A549 (cell line): ENCODE measurements around the gene KIAA1671. TPM values are rescaled to one million over a fixed set of nuclear protein-coding genes. Genes with fewer than 3 reads are reported as not detected.
A peak's percentile ranks its signal among the peaks of the same experiment; 100 is the strongest.

Experiments used
- ATAC-seq, 2 experiments: fragments of 200-7000 bp in 1 of 2; fragments of >200 bp in 1 of 2; cut with Nextera tagmentation in 1 of 2; cut with Tn5 transposase in 1 of 2; 3 replicates each; pipeline versions ENCODE4 v1.8.0 to v1.9.1; 2018 to 2020; ENCODE audit warnings: mild to moderate bottlenecking in 1 of 2, moderate library complexity in 1 of 2
- CTCF ChIA-PET: fragments of 300-600 bp; sonication (Branson Sonifier 250); formaldehyde crosslinking; extraction: SDS; loops from one replicate; lab custom pipeline; 2021; ENCODE audit warnings: antibody characterized with exemption, inconsistent platforms; lab: Yijun Ruan, JAX
- POLR2A ChIA-PET: fragments of 350-600 bp; formaldehyde crosslinking; extraction: SDS; loops from one replicate; lab custom pipeline; 2021; ENCODE audit warnings: antibody characterized with exemption, inconsistent platforms; lab: Yijun Ruan, JAX
- DNase-seq, 2 experiments: peaks; one replicate each; pipeline versions ENCODE4 v3.0.0 to v3.0.0-alpha.2; 2011 to 2016; ENCODE audit warnings: low read depth in 1 of 2, low spot score in 1 of 2
- FAIRE-seq: peaks from 2 replicates; lab custom pipeline; 2011; peaks lifted over from hg19 to GRCh38; lab: Jason Lieb, UNC
- H3K27ac ChIP-seq, 2 experiments: fragments of >200 bp; sonication (Bioruptor Twin); formaldehyde crosslinking; 3 replicates each; pipeline ENCODE4 v1.5.1; 2016 to 2017
- H3K4me1 ChIP-seq: fragments of >200 bp; sonication (Bioruptor Twin); formaldehyde crosslinking; 3 replicates; pipeline ENCODE4 v1.6.1; 2016
- H3K4me2 ChIP-seq: fragments of >200 bp; sonication (Bioruptor Twin); formaldehyde crosslinking; 3 replicates; pipeline ENCODE4 v1.6.1; 2016
- H3K4me3 ChIP-seq: fragments of >200 bp; sonication (Bioruptor Twin); formaldehyde crosslinking; 3 replicates; pipeline ENCODE4 v1.5.1; 2016
- H3K9me3 ChIP-seq: fragments of >200 bp; sonication (Bioruptor Twin); formaldehyde crosslinking; 3 replicates; pipeline ENCODE4 v1.6.1; 2016
- CTCF ChIP-seq: fragments of >200 bp; sonication (Bioruptor Twin); formaldehyde crosslinking; IDR thresholded peaks from 3 replicates; pipeline ENCODE4 v1.5.1; 2016
- EHMT2 ChIP-seq: fragments of 200-600 bp; sonication (generic); IDR thresholded peaks from 2 replicates; pipeline ENCODE4 v1.6.1; 2016; ENCODE audit warnings: antibody characterized with exemption, low read depth, mild to moderate bottlenecking, moderate library complexity
- EP300 ChIP-seq, 2 experiments: fragments of >200 bp; sonication (Bioruptor Twin); formaldehyde crosslinking; IDR thresholded peaks; 2 replicates in 1 of 2; 3 replicates in 1 of 2; pipeline ENCODE4 v1.6.1; 2016 to 2017
- ESRRA ChIP-seq: fragments of 150-350 bp; IDR thresholded peaks from 2 replicates; pipeline ENCODE4 v1.6.1; 2014; ENCODE audit warnings: mild to moderate bottlenecking, low read length, borderline replicate concordance
- HDAC2 ChIP-seq: fragments of 200-600 bp; sonication (generic); IDR thresholded peaks from 2 replicates; pipeline ENCODE4 v1.6.1; 2016
- HEYL ChIP-seq: fragments of 250-450 bp; sonication (Bioruptor Pico); IDR thresholded peaks from 2 replicates; pipeline ENCODE4 v1.8.0; 2021; ENCODE audit warnings: mild to moderate bottlenecking, moderate library complexity
- HOXA7 ChIP-seq: fragments of 250-450 bp; sonication (Bioruptor Pico); IDR thresholded peaks from 2 replicates; pipeline ENCODE4 v1.5.0; 2020; ENCODE audit warnings: mild to moderate bottlenecking, moderate library complexity
- HOXB5 ChIP-seq: fragments of 250-450 bp; sonication (Bioruptor Pico); IDR thresholded peaks from 2 replicates; pipeline ENCODE4 v1.5.0; 2020; ENCODE audit warnings: mild to moderate bottlenecking, moderate library complexity
- JUN ChIP-seq, 2 experiments: fragments of >200 bp; sonication (Bioruptor Twin); formaldehyde crosslinking; IDR thresholded peaks; 2 replicates in 1 of 2; 3 replicates in 1 of 2; pipeline ENCODE4 v1.6.1; 2016 to 2017
- KDM1A ChIP-seq: fragments of 200-600 bp; sonication (generic); IDR thresholded peaks from 2 replicates; pipeline ENCODE4 v1.6.1; 2016; ENCODE audit warnings: low read depth, mild to moderate bottlenecking
- MYC ChIP-seq: IDR thresholded peaks from 2 replicates; pipeline ENCODE4 v1.6.1; 2012; ENCODE audit warnings: mild to moderate bottlenecking, inconsistent platforms, low read length, improper control_type of control experiment, borderline replicate concordance
- NR3C1 ChIP-seq: fragments of >200 bp; sonication (Bioruptor Twin); formaldehyde crosslinking; IDR thresholded peaks from 3 replicates; pipeline ENCODE4 v1.6.1; 2017
- PHF8 ChIP-seq: fragments of 200-600 bp; sonication (generic); IDR thresholded peaks from 2 replicates; pipeline ENCODE4 v1.6.1; 2016; ENCODE audit warnings: low read depth, mild to moderate bottlenecking, antibody characterized with exemption, moderate library complexity, borderline replicate concordance
- POLR2A ChIP-seq: IDR thresholded peaks from 2 replicates; pipeline ENCODE4 v1.6.1; 2012; ENCODE audit warnings: mild to moderate bottlenecking, low read length
- REST ChIP-seq: fragments of 200-600 bp; sonication (generic); IDR thresholded peaks from 2 replicates; pipeline ENCODE4 v1.6.1; 2016; ENCODE audit warnings: antibody characterized with exemption, mild to moderate bottlenecking, moderate library complexity
- RFX5 ChIP-seq: fragments of 450-650 bp; IDR thresholded peaks from 2 replicates; pipeline ENCODE4 v1.7.1; 2014; ENCODE audit warnings: antibody characterized with exemption, mild to moderate bottlenecking, moderate library complexity
- SMC3 ChIP-seq: fragments of >200 bp; sonication (Bioruptor Twin); formaldehyde crosslinking; IDR thresholded peaks from 3 replicates; pipeline ENCODE4 v1.6.1; 2018; ENCODE audit warnings: inconsistent platforms
- TFCP2L1 ChIP-seq: fragments of 250-450 bp; sonication (Bioruptor Pico); IDR thresholded peaks from 2 replicates; pipeline ENCODE4 v1.5.0; 2021; ENCODE audit warnings: mild to moderate bottlenecking
- ZNF302 ChIP-seq: fragments of 250-450 bp; sonication (Bioruptor Pico); IDR thresholded peaks from 2 replicates; pipeline ENCODE4 v1.9.0; 2021; ENCODE audit warnings: inconsistent platforms, mild to moderate bottlenecking, moderate library complexity
- WGBS: methylation state at CpG from one replicate; pipeline ENCODE4 v1.1.6; 2017; ENCODE audit errors: missing lambda C conversion rate; 5-methylcytosine and 5-hydroxymethylcytosine counted together
- polyA plus RNA-seq, 4 experiments: library from polyadenylated mRNA; depleted of rRNA in 3 of 4; stranded (reverse); fragments of >200 nt; fragmentation: RNase III in 1 of 4; extraction: RNeasy Plus Mini Kit Qiagen cat#74134 plus additional on column Dnase treatment in 1 of 4; gene quantifications; 2 replicates in 3 of 4; 3 replicates in 1 of 4; pipeline ENCODE4 v1.2.3, GENCODE V29; 2011 to 2017
- TF ChIP-seq, protein P1 (sequence below): IDR thresholded peaks from 2 replicates; pipeline ENCODE4 v1.6.1; 2012
- TF ChIP-seq, protein P2 (sequence below): IDR thresholded peaks from 2 replicates; pipeline ENCODE4 v1.6.1; 2012

KIAA1671 gene
- polyA plus RNA-seq, 2 of the 4 experiments (the other 2 are of a cell fraction) = 5.3 to 7.9 TPM

GRCh38 chr22:25192406-25192805 is 239.9 kb downstream of the KIAA1671 start:
- ChIA-PET CTCF (interaction anchor here (2.1 to 2.9 kb wide), 2 partner anchors 9 kb away, joined by 9 to 16 read pairs; no protein-coding TSS in a partner anchor), POLR2A (no interaction called here)
- DNase-seq (no peak), FAIRE-seq (no peak), ATAC-seq (no peak)
- WGBS = 80% methylated on average over 6 of the region's 12 CpGs
- Histone ChIP-seq H3K4me3 (no peak overlapping the region), H3K4me2 (no peak overlapping the region), H3K9me3 (no peaks in the 10 kb centered on the region), H3K27ac (no peak overlapping the region), H3K4me1 (no peaks in the 10 kb centered on the region)
- TF ChIP-seq CTCF (no peak), PHF8 (no peak), ZNF302 (CRISPR knock-in tag) (no peak), TFCP2L1 (CRISPR knock-in tag) (no peak), MYC (no peak), HEYL (CRISPR knock-in tag) (no peak)
- TF ChIP-seq, protein P1, sequence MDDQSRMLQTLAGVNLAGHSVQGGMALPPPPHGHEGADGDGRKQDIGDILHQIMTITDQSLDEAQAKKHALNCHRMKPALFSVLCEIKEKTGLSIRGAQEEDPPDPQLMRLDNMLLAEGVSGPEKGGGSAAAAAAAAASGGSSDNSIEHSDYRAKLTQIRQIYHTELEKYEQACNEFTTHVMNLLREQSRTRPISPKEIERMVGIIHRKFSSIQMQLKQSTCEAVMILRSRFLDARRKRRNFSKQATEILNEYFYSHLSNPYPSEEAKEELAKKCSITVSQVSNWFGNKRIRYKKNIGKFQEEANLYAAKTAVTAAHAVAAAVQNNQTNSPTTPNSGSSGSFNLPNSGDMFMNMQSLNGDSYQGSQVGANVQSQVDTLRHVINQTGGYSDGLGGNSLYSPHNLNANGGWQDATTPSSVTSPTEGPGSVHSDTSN = no peak

- Histone ChIP-seq H3K27ac (no peak overlapping the region), H3K9me3 (no peaks in the 10 kb centered on the region), H3K4me3 (no peak overlapping the region), H3K4me1 (no peaks in the 10 kb centered on the region), H3K4me2 (no peak overlapping the region)
- 87% methylated on average over 4 of the region's 4 CpGs for WGBS
- ATAC-seq = no peak
- CTCF ChIA-PET = interaction anchor here (2.1 kb wide), 1 partner anchor 8 kb away, joined by 9 read pairs; no protein-coding TSS in a partner anchor
- FAIRE-seq = no peak
- no peak for DNase-seq
- TF ChIP-seq EP300 (IDR thresholded peaks at IDR 0.05) = no peak
- TF ChIP-seq ESRRA = no peak
- no peak for TF ChIP-seq HOXB5
- no peak for TF ChIP-seq HOXA7 (CRISPR knock-in tag)
- TF ChIP-seq NR3C1 = no peak
- no peak for TF ChIP-seq POLR2A
- TF ChIP-seq TFCP2L1 (CRISPR knock-in tag) = no peak
- no peak for TF ChIP-seq REST
- TF ChIP-seq, all 56 proteins: peak for 0
- POLR2A ChIA-PET = no interaction called here
Observed at GRCh38 chr22:25193130-25193529, 240.6 kb downstream of the KIAA1671 start.

DNA sequence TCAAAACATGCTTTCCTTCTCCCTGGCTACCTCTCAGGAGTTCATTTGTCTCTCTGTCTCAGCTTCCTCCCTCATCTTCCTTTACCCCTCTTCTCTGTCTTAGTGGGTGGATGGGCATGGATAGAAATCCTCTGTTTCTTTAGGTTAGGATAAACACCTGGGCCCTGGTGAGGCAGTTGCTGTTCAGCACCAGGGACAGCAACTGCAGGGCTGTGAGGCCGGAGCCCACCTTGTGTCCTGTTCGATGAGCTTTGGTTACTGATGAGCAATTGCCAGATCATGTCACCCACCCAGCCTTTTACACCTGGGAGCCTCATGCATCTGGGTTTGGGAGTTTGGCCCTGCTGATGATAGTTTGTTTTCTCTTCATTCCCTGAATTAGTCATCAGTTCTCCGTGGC is 241.0 kb downstream of the KIAA1671 start:
- no peak for FAIRE-seq
- Histone ChIP-seq H3K27ac (no peak overlapping the region), H3K4me1 (no peaks in the 10 kb centered on the region), H3K4me3 (no peak overlapping the region), H3K9me3 (no peaks in the 10 kb centered on the region), H3K4me2 (no peak overlapping the region)
- DNase-seq = no peak
- ChIA-PET CTCF (interaction anchor here (2.1 kb wide), 1 partner anchor 8 kb away, joined by 9 read pairs; no protein-coding TSS in a partner anchor), POLR2A (no interaction called here)
- ATAC-seq = no peak
- WGBS = 77% methylated on average over 1 of the region's 3 CpGs
- TF ChIP-seq HDAC2 = no peak
- TF ChIP-seq EHMT2 = no peak
- no peak for TF ChIP-seq TFCP2L1 (CRISPR knock-in tag)
- TF ChIP-seq KDM1A = no peak
- TF ChIP-seq JUN (IDR thresholded peaks at IDR 0.05) = no peak
- TF ChIP-seq, protein P2, sequence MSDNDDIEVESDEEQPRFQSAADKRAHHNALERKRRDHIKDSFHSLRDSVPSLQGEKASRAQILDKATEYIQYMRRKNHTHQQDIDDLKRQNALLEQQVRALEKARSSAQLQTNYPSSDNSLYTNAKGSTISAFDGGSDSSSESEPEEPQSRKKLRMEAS = no peak
- peak; percentile 87 for TF ChIP-seq REST
- no peak for TF ChIP-seq RFX5
- no peak for TF ChIP-seq SMC3
